HG02610 (cell line): ENCODE data around the gene GTPBP2.
"Not testable (repeated sequence)": the region's sequence is repeated elsewhere in the genome, so short reads cannot be mapped to it uniquely, and the experiment has no call there.

Experiments used
- ATAC-seq: cut with Tn5 transposase; IDR thresholded peaks from one replicate; pipeline ENCODE4 v1.9.1; 2021; ENCODE audit warnings: mild to moderate bottlenecking, moderate library complexity; ENCODE audit not compliant: unreplicated experiment

The GTPBP2 gene

GRCh38 chr6:43625393-43625992 lies 3.6 kb downstream of the GTPBP2 start:
- no peak for ATAC-seq

GRCh38 chr6:43624786-43625288 lies 4.2 kb downstream of the GTPBP2 start:
- no peak for ATAC-seq

- no peak for ATAC-seq
Observed at GRCh38 chr6:43623880-43624785, 4.9 kb downstream of the GTPBP2 start.

GRCh38 chr6:43622541-43622940 lies 6.5 kb downstream of the GTPBP2 start:
- no peak for ATAC-seq

- no peak for ATAC-seq
Observed at GRCh38 chr6:43621836-43622180, 7.3 kb downstream of the GTPBP2 start.

GRCh38 chr6:43621078-43621835 lies 7.8 kb downstream of the GTPBP2 start:
- no peak for ATAC-seq

GRCh38 chr6:43616725-43617472 lies 12.2 kb downstream of the GTPBP2 start:
- no peak for ATAC-seq

- no peak for ATAC-seq
Observed at GRCh38 chr6:43614396-43614730, 14.7 kb downstream of the GTPBP2 start.

- ATAC-seq = no peak
Observed at GRCh38 chr6:43613721-43614395, 15.2 kb downstream of the GTPBP2 start.

GRCh38 chr6:43610431-43610830 lies 18.6 kb downstream of the GTPBP2 start:
- no peak for ATAC-seq

- ATAC-seq = no peak
Observed at GRCh38 chr6:43609402-43609801, 19.7 kb downstream of the GTPBP2 start.

GRCh38 chr6:43608807-43609206 lies 20.3 kb downstream of the GTPBP2 start:
- ATAC-seq = no peak

- ATAC-seq = no peak
Observed at GRCh38 chr6:43608310-43608763, 20.7 kb downstream of the GTPBP2 start.

GRCh38 chr6:43606019-43606418 lies 23.0 kb downstream of the GTPBP2 start:
- no peak for ATAC-seq

- ATAC-seq = no peak
Observed at GRCh38 chr6:43604174-43604573, 24.9 kb downstream of the GTPBP2 start.

GRCh38 chr6:43600595-43600994 lies 28.5 kb downstream of the GTPBP2 start:
- no peak for ATAC-seq

- no peak for ATAC-seq
Observed at GRCh38 chr6:43593938-43594337, 35.1 kb downstream of the GTPBP2 start.

GRCh38 chr6:43589564-43589963 lies 39.5 kb downstream of the GTPBP2 start:
- not testable (repeated sequence) for ATAC-seq

- no peak for ATAC-seq
Observed at GRCh38 chr6:43588194-43588593, 40.9 kb downstream of the GTPBP2 start.

- ATAC-seq = no peak
Observed at GRCh38 chr6:43584892-43585570, 44.0 kb downstream of the GTPBP2 start.
